HFFc6 (cell line): Measurements from ENCODE around the gene EMILIN2. TPM values are rescaled to one million over a fixed set of nuclear protein-coding genes. Genes with fewer than 3 reads are reported as not detected.

Experiments used
- DNase-seq: peaks from one replicate; pipeline ENCODE4 v3.0.0-alpha.2; 2018
- H3K27ac Mint-ChIP-seq: 2 replicates; pipeline ENCODE4 v1.8.0; 2020; ENCODE audit warnings: mild to moderate bottlenecking, mixed read lengths
- H3K27me3 Mint-ChIP-seq: 2 replicates; pipeline ENCODE4 v1.8.0; 2021; ENCODE audit warnings: mild to moderate bottlenecking, moderate library complexity, mixed read lengths; ENCODE audit not compliant: insufficient read depth
- H3K36me3 Mint-ChIP-seq: 2 replicates; pipeline ENCODE4 v1.8.0; 2021; ENCODE audit warnings: low read depth, mixed read lengths
- H3K4me1 Mint-ChIP-seq: 2 replicates; pipeline ENCODE4 v1.8.0; 2020; ENCODE audit warnings: low read depth, mixed read lengths
- H3K4me3 Mint-ChIP-seq: 2 replicates; pipeline ENCODE4 v1.8.0; 2020; ENCODE audit warnings: mild to moderate bottlenecking, moderate library complexity, mixed read lengths
- H3K9me3 Mint-ChIP-seq: 2 replicates; pipeline ENCODE4 v1.8.0; 2020; ENCODE audit warnings: mild to moderate bottlenecking, mixed read lengths
- CTCF ChIP-seq: fragments of 200-600 bp; sonication (generic); IDR thresholded peaks from 2 replicates; pipeline ENCODE4 v1.5.0; 2021; ENCODE audit warnings: antibody characterized with exemption, mild to moderate bottlenecking
- total RNA-seq, 6 experiments: library from RNA; stranded (reverse); fragmentation: NEBNext Ultra II Directional; extraction: Animal tissue kit (Norgen Biotek cat#: 25700); gene quantifications; 2 replicates in 1 of 6; 3 replicates in 5 of 6; pipeline ENCODE4 v1.2.3, GENCODE V29; 2021

Gene EMILIN2
- total RNA-seq, 6 experiments from 2014 or later, result 5.9 to 10.6 (median 8.2) TPM

- Mint-ChIP-seq H3K4me1 (peaks cover 44% of the 10 kb centered on the region), H3K36me3 (no peaks in the 10 kb centered on the region), H3K4me3 (no peak overlapping the region), H3K9me3 (no peaks in the 10 kb centered on the region), H3K27ac (no peak overlapping the region), H3K27me3 (peaks cover 15% of the 10 kb centered on the region; the same call in 1 of the 2 replicates)
- no peak for DNase-seq
- no peak for TF ChIP-seq CTCF
These were observed 6.5 kb downstream of the EMILIN2 start for GRCh38 chr18:2853173-2853925.

DNA sequence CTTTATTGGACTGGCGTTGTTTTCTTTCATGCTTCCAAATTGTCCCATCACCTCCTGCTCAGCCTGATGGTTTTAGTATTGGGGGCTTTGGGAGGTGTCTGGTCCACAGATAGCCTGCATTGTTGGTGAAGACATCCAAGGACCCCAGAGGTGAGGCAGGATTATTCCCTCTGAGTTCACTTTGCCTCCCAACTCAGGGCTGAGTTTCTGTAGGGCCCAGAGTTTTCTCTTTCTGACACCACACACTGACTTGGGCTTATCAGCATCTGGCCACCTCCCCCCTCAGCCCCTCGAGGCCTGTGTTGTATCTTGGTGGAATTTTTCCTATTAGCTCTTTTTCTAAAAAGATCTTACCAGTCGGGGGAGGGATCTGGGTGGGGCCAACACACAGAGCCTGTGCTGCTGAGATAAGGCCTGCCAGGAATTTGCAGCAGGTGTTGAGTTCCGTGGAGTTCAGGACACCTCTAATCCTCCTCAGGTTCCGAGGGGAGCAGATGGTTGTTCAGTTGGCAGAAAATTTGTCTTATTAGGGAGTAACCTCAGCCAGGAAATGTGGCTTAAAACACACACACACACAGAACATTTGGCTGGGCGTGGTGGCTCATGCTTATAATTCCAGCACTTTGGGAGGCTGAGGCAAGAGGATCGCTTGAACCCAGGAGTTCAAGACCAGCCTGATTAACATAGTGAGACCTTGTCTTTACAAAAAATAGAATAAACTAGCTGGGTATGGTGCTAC is 7.3 kb downstream of the EMILIN2 start:
- TF ChIP-seq CTCF, result no peak
- 0 out of 2 replicates have a peak overlapping the region, but pooled peaks have one; percentile 1 for H3K4me3 Mint-ChIP-seq
- H3K4me1 Mint-ChIP-seq, result peaks cover 40% of the 10 kb centered on the region
- DNase-seq, result no peak
- peaks cover 9% of the 10 kb centered on the region; the same call in 1 of the 2 replicates for H3K27me3 Mint-ChIP-seq
- no peaks in the 10 kb centered on the region for H3K36me3 Mint-ChIP-seq
- H3K9me3 Mint-ChIP-seq, result no peaks in the 10 kb centered on the region
- H3K27ac Mint-ChIP-seq, result no peak overlapping the region

DNA sequence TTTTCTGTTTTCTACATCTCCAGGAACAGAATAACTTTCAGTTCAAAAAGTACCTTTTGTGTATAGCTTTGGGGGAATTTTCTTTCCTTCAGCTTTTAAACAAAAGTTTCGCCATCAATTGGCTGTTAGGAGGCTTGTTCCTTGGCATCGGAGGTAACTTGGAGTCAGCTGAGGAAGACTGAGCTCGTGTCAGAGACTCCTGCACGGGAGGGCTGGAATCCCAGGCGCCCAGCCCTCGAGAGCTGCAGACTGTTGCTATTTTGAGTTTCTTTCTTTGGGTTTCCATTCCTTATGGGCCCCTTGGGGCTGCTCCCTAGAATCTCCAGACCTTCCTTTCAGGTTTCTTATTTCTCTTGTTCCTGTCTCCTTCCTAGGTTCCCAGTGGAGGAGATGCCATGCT is 8.1 kb downstream of the EMILIN2 start:
- H3K27me3 Mint-ChIP-seq, result peaks cover 6% of the 10 kb centered on the region
- no peaks in the 10 kb centered on the region for H3K9me3 Mint-ChIP-seq
- no peak overlapping the region for H3K27ac Mint-ChIP-seq
- no peaks in the 10 kb centered on the region for H3K36me3 Mint-ChIP-seq
- DNase-seq, result no peak
- TF ChIP-seq CTCF, result no peak
- peaks cover 40% of the 10 kb centered on the region for H3K4me1 Mint-ChIP-seq
- peak overlapping the region; percentile 1; the same call in 1 of the 2 replicates for H3K4me3 Mint-ChIP-seq

DNA sequence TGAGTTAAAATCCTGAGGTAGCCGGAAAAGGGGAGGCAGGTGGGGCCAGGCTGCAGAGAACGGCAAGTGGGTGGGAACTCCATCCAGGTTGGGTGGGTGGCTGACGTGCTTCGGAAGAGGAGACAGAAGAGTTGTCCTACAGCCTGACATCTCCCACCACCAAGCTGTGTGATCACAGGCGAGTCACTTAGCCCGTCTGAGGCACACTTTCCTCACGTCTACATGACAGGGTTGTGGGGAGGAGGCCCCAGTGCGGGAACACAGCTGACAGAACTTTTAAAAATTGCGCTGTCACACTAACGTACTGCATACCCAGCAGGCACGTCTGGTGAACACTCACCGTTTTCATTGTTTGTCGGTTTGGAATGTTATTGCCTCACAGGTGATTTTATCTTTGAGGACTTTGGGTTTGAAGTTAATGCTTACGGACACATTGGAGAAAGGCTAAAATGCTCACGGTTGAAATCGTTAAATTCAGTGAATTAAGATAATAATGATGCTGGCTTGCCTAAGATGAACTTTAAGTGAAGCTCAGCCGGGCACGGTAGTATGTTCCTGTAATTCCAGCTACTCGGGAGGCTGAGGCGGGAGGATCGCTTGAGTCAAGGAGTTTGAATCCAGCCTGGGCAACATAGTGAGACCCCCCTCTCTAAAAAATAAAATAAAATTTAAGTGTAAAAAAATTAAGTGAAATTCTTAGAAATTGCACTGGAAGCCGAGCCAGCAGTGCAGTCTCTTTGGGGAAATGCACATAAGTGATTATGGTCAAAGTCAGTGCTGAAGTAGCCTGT is 8.9 kb downstream of the EMILIN2 start:
- no peaks in the 10 kb centered on the region for H3K9me3 Mint-ChIP-seq
- peaks cover 40% of the 10 kb centered on the region for H3K4me1 Mint-ChIP-seq
- H3K4me3 Mint-ChIP-seq, result no peak overlapping the region
- H3K36me3 Mint-ChIP-seq, result no peaks in the 10 kb centered on the region
- H3K27me3 Mint-ChIP-seq, result peaks cover 7% of the 10 kb centered on the region
- DNase-seq, result no peak
- H3K27ac Mint-ChIP-seq, result no peak overlapping the region; the same call in 1 of the 2 replicates
- TF ChIP-seq CTCF, result no peak

- H3K9me3 Mint-ChIP-seq, result no peaks in the 10 kb centered on the region
- H3K4me3 Mint-ChIP-seq, result peak overlapping the region; percentile 80
- H3K27me3 Mint-ChIP-seq, result peaks cover 5% of the 10 kb centered on the region
- H3K27ac Mint-ChIP-seq, result peak overlapping the region; percentile 97
- peaks cover 40% of the 10 kb centered on the region for H3K4me1 Mint-ChIP-seq
- no peak for DNase-seq
- TF ChIP-seq CTCF, result no peak
- H3K36me3 Mint-ChIP-seq, result no peaks in the 10 kb centered on the region
These were observed 9.9 kb downstream of the EMILIN2 start for GRCh38 chr18:2856547-2857170.
